Measurements from ENCODE around the gene RNF138. TPM values are rescaled to one million over a fixed set of nuclear protein-coding genes. Genes with fewer than 3 reads are reported as not detected.

Gene RNF138
- total and polyA plus RNA-seq, 2 of the 8 experiments (the other 6 are each of a cell fraction or from before 2014, with no cell fraction given) = 29.2 to 109 TPM

DNA sequence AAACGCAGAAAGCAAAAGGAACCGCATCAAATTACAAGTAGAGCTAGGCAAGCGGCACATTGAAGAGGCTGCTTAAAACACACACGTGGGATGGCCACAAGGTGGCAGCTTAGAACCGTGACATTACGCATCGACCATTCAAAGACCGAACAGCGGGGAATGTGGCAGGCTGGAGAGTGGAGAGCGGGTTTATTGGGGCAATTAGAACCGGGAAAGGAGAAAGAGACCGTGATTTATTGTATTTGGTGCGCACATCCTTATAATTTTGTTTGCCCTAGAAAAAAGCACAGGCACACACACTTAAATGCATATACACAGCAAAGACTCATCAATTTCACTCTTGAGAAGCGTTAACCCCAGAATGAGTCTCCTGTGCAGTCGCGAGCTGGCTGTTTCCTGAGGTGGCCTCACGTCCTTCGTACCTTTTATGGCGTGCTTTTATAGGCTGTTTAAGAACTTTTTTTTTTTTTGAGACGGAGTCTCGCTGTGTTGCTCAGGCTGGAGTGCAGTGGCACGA, 66.5 kb downstream of the RNF138 start (continued):
- TF ChIP-seq, protein P1, sequence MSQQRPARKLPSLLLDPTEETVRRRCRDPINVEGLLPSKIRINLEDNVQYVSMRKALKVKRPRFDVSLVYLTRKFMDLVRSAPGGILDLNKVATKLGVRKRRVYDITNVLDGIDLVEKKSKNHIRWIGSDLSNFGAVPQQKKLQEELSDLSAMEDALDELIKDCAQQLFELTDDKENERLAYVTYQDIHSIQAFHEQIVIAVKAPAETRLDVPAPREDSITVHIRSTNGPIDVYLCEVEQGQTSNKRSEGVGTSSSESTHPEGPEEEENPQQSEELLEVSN (IDR thresholded peaks at IDR 0.05) = no peak
- TF ChIP-seq TEAD4 (IDR thresholded peaks at IDR 0.05; ENCODE audit: low read depth, low read length) (peak; percentile 79), KDM1A (IDR thresholded peaks at IDR 0.05; ENCODE audit: borderline replicate concordance, low read length) (no peak), RNF2 (IDR thresholded peaks at IDR 0.05; ENCODE audit: borderline replicate concordance, low read depth, low read length, missing control alignments, poor library complexity, severe bottlenecking) (no peak), CBX8 (IDR thresholded peaks at IDR 0.05; ENCODE audit: borderline replicate concordance, low read depth, low read length) (no peak), HDAC6 (IDR thresholded peaks at IDR 0.05; ENCODE audit: low read depth, low read length) (no peak), EZH2 (IDR thresholded peaks at IDR 0.05; ENCODE audit: low read depth, low read length, severe bottlenecking) (no peak)
- TF ChIP-seq, protein P2, sequence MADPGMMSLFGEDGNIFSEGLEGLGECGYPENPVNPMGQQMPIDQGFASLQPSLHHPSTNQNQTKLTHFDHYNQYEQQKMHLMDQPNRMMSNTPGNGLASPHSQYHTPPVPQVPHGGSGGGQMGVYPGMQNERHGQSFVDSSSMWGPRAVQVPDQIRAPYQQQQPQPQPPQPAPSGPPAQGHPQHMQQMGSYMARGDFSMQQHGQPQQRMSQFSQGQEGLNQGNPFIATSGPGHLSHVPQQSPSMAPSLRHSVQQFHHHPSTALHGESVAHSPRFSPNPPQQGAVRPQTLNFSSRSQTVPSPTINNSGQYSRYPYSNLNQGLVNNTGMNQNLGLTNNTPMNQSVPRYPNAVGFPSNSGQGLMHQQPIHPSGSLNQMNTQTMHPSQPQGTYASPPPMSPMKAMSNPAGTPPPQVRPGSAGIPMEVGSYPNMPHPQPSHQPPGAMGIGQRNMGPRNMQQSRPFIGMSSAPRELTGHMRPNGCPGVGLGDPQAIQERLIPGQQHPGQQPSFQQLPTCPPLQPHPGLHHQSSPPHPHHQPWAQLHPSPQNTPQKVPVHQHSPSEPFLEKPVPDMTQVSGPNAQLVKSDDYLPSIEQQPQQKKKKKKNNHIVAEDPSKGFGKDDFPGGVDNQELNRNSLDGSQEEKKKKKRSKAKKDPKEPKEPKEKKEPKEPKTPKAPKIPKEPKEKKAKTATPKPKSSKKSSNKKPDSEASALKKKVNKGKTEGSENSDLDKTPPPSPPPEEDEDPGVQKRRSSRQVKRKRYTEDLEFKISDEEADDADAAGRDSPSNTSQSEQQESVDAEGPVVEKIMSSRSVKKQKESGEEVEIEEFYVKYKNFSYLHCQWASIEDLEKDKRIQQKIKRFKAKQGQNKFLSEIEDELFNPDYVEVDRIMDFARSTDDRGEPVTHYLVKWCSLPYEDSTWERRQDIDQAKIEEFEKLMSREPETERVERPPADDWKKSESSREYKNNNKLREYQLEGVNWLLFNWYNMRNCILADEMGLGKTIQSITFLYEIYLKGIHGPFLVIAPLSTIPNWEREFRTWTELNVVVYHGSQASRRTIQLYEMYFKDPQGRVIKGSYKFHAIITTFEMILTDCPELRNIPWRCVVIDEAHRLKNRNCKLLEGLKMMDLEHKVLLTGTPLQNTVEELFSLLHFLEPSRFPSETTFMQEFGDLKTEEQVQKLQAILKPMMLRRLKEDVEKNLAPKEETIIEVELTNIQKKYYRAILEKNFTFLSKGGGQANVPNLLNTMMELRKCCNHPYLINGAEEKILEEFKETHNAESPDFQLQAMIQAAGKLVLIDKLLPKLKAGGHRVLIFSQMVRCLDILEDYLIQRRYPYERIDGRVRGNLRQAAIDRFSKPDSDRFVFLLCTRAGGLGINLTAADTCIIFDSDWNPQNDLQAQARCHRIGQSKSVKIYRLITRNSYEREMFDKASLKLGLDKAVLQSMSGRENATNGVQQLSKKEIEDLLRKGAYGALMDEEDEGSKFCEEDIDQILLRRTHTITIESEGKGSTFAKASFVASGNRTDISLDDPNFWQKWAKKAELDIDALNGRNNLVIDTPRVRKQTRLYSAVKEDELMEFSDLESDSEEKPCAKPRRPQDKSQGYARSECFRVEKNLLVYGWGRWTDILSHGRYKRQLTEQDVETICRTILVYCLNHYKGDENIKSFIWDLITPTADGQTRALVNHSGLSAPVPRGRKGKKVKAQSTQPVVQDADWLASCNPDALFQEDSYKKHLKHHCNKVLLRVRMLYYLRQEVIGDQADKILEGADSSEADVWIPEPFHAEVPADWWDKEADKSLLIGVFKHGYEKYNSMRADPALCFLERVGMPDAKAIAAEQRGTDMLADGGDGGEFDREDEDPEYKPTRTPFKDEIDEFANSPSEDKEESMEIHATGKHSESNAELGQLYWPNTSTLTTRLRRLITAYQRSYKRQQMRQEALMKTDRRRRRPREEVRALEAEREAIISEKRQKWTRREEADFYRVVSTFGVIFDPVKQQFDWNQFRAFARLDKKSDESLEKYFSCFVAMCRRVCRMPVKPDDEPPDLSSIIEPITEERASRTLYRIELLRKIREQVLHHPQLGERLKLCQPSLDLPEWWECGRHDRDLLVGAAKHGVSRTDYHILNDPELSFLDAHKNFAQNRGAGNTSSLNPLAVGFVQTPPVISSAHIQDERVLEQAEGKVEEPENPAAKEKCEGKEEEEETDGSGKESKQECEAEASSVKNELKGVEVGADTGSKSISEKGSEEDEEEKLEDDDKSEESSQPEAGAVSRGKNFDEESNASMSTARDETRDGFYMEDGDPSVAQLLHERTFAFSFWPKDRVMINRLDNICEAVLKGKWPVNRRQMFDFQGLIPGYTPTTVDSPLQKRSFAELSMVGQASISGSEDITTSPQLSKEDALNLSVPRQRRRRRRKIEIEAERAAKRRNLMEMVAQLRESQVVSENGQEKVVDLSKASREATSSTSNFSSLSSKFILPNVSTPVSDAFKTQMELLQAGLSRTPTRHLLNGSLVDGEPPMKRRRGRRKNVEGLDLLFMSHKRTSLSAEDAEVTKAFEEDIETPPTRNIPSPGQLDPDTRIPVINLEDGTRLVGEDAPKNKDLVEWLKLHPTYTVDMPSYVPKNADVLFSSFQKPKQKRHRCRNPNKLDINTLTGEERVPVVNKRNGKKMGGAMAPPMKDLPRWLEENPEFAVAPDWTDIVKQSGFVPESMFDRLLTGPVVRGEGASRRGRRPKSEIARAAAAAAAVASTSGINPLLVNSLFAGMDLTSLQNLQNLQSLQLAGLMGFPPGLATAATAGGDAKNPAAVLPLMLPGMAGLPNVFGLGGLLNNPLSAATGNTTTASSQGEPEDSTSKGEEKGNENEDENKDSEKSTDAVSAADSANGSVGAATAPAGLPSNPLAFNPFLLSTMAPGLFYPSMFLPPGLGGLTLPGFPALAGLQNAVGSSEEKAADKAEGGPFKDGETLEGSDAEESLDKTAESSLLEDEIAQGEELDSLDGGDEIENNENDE (IDR thresholded peaks at IDR 0.05; ENCODE audit: insufficient replicate concordance, low read length) = no peak
- TF ChIP-seq, protein P3, sequence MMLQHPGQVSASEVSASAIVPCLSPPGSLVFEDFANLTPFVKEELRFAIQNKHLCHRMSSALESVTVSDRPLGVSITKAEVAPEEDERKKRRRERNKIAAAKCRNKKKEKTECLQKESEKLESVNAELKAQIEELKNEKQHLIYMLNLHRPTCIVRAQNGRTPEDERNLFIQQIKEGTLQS (IDR thresholded peaks at IDR 0.05; ENCODE audit: insufficient read depth, low read depth, low read length) = no peak
